HepG2 (cell line): ENCODE measurements around the gene COMMD8. TPM values are rescaled to one million over a fixed set of nuclear protein-coding genes. Genes with fewer than 3 reads are reported as not detected.

ENCODE experiments used
- AKNA ChIP-seq: sonication (generic); formaldehyde crosslinking; IDR thresholded peaks from 2 replicates; pipeline ENCODE4 v1.4.0; 2020; ENCODE audit warnings: missing genetic modification reagents, borderline replicate concordance
- CENPBD1 ChIP-seq: sonication (generic); formaldehyde crosslinking; IDR thresholded peaks from 2 replicates; pipeline ENCODE4 v1.8.0; 2022; ENCODE audit warnings: missing genetic modification reagents, low read depth, mild to moderate bottlenecking, borderline replicate concordance
- E2F2 ChIP-seq: sonication (generic); formaldehyde crosslinking; IDR thresholded peaks from 2 replicates; pipeline ENCODE4 v1.4.0; 2020; ENCODE audit warnings: missing genetic modification reagents, borderline replicate concordance
- EZH2 ChIP-seq: conservative IDR thresholded peaks from 2 replicates; pipeline ENCODE4 v1.6.1; 2012; ENCODE audit warnings: mild to moderate bottlenecking, low read depth, low read length, moderate library complexity
- HDAC2 ChIP-seq: sonication (generic); formaldehyde crosslinking; IDR thresholded peaks from 2 replicates; pipeline ENCODE4 v1.4.0; 2020; ENCODE audit warnings: missing genetic modification reagents
- HIVEP1 ChIP-seq: sonication (generic); formaldehyde crosslinking; IDR thresholded peaks from 2 replicates; pipeline ENCODE4 v1.4.0; 2020; ENCODE audit warnings: mild to moderate bottlenecking, missing genetic modification reagents
- PRMT3 ChIP-seq: sonication (generic); formaldehyde crosslinking; IDR thresholded peaks from 2 replicates; pipeline ENCODE4 v1.8.1; 2022; ENCODE audit warnings: low read depth, mild to moderate bottlenecking, moderate library complexity, missing genetic modification reagents, borderline replicate concordance
- TBP ChIP-seq: sonication (generic); formaldehyde crosslinking; IDR thresholded peaks from 2 replicates; pipeline ENCODE4 v1.5.0; 2020; ENCODE audit warnings: missing genetic modification reagents
- TIGD3 ChIP-seq: sonication (generic); formaldehyde crosslinking; IDR thresholded peaks from 2 replicates; pipeline ENCODE4 v1.5.1; 2020; ENCODE audit warnings: mild to moderate bottlenecking, missing genetic modification reagents, borderline replicate concordance
- ZBTB44 ChIP-seq: sonication (generic); formaldehyde crosslinking; IDR thresholded peaks from 2 replicates; pipeline ENCODE4 v1.4.0; 2020; ENCODE audit warnings: missing genetic modification reagents
- ZFX ChIP-seq: sonication (generic); formaldehyde crosslinking; IDR thresholded peaks from 2 replicates; pipeline ENCODE4 v1.4.0; 2020; ENCODE audit warnings: mild to moderate bottlenecking, low read depth, missing genetic modification reagents, moderate library complexity
- ZNF12 ChIP-seq: sonication (generic); formaldehyde crosslinking; IDR thresholded peaks from 2 replicates; pipeline ENCODE4 v1.5.0; 2020; ENCODE audit warnings: missing genetic modification reagents
- ZNF256 ChIP-seq: sonication (generic); formaldehyde crosslinking; conservative IDR thresholded peaks from 2 replicates; pipeline ENCODE4 v1.4.0; 2020; ENCODE audit warnings: missing genetic modification reagents
- ZNF382 ChIP-seq: sonication (generic); formaldehyde crosslinking; IDR thresholded peaks from 2 replicates; pipeline ENCODE4 v1.5.0; 2020; ENCODE audit warnings: missing genetic modification reagents, mild to moderate bottlenecking, borderline replicate concordance
- ZNF484 ChIP-seq: sonication (generic); formaldehyde crosslinking; IDR thresholded peaks from 2 replicates; pipeline ENCODE4 v1.5.1; 2020; ENCODE audit warnings: mild to moderate bottlenecking, low read depth, missing genetic modification reagents, borderline replicate concordance
- ZNF775 ChIP-seq: sonication (generic); formaldehyde crosslinking; IDR thresholded peaks from 2 replicates; pipeline ENCODE4 v1.4.0; 2020; ENCODE audit warnings: missing genetic modification reagents, mild to moderate bottlenecking, moderate library complexity, borderline replicate concordance
- ZNF777 ChIP-seq: sonication (generic); formaldehyde crosslinking; IDR thresholded peaks from 2 replicates; pipeline ENCODE4 v1.4.0; 2020; ENCODE audit warnings: missing genetic modification reagents
- polyA plus RNA-seq, 8 experiments: library from polyadenylated mRNA; depleted of rRNA in 3 of 8; stranded (reverse) in 7 of 8; unstranded in 1 of 8; fragments of >200 nt; fragmentation: Illumina TruSeq in 4 of 8; extraction: Trizol in 4 of 8; gene quantifications; 2 replicates each; pipeline versions ENCODE4 v1.2.1 to v1.2.3, GENCODE V29; 2011 to 2016; ENCODE audit warnings: low read depth in 4 of 8, missing spikeins in 1 of 8, mixed read lengths in 1 of 8; ENCODE audit not compliant: insufficient read depth in 1 of 8
- total RNA-seq, 5 experiments: library from RNA; depleted of rRNA; stranded (reverse); fragments of >200 nt; fragmentation: Illumina TruSeq; extraction: Trizol; gene quantifications; 2 replicates each; pipeline ENCODE4 v1.2.3, GENCODE V29; 2016; ENCODE audit warnings: low read depth in 1 of 5

The COMMD8 gene
- total and polyA plus RNA-seq, 2 of the 13 experiments (the other 11 are each of a cell fraction or from before 2014, with no cell fraction given): 7.1 to 20.3 TPM

- no peak for TF ChIP-seq AKNA (CRISPR knock-in tag)
- 0 out of 2 replicates have a peak, but pooled peaks have one; percentile 25 for TF ChIP-seq HDAC2 (CRISPR knock-in tag)
- no peak for TF ChIP-seq ZNF256 (CRISPR knock-in tag)
- TF ChIP-seq TBP (CRISPR knock-in tag): no peak
- no peak for TF ChIP-seq PRMT3 (CRISPR knock-in tag)
- TF ChIP-seq ZNF12 (CRISPR knock-in tag): no peak
- peak; percentile 71 for TF ChIP-seq ZFX (CRISPR knock-in tag)
- no peak for TF ChIP-seq ZNF484 (CRISPR knock-in tag)
- no peak for TF ChIP-seq TIGD3 (CRISPR knock-in tag)
- TF ChIP-seq ZNF775 (CRISPR knock-in tag): no peak
- no peak for TF ChIP-seq EZH2
- TF ChIP-seq E2F2 (CRISPR knock-in tag): no peak
- TF ChIP-seq ZBTB44: no peak
- TF ChIP-seq ZNF777 (CRISPR knock-in tag): peak; percentile 48; the same call in 1 of the 2 replicates
- TF ChIP-seq HIVEP1 (CRISPR knock-in tag): 0 out of 2 replicates have a peak, but pooled peaks have one; percentile 58
- TF ChIP-seq CENPBD1 (CRISPR knock-in tag): no peak
- no peak for TF ChIP-seq ZNF382
Measured at GRCh38 chr4:47463235-47463956, at the start of gene COMMD8 (continued).
